ENCODE measurements around the gene CLEC12A.
"Not testable (repeated sequence)": the region's sequence is repeated elsewhere in the genome, so short reads cannot be mapped to it uniquely, and the experiment has no call there.

The CLEC12A gene

GRCh38 chr12:9961106-9961505 lies 10.1 kb upstream of the CLEC12A start:
- TF ChIP-seq CTCF (IDR thresholded peaks at IDR 0.05; ENCODE audit: insufficient read depth, low read depth, low read length, missing control alignments): no peak
- no peak for DNase-seq (ENCODE audit: low read depth)
- H3K4me3 ChIP-seq (ENCODE audit: low read length): no peak overlapping the region

GRCh38 chr12:9961901-9962300 lies 9.3 kb upstream of the CLEC12A start:
- TF ChIP-seq CTCF (IDR thresholded peaks at IDR 0.05; ENCODE audit: insufficient read depth, low read depth, low read length, missing control alignments): no peak
- no peak for DNase-seq (ENCODE audit: low read depth)
- no peak overlapping the region for H3K4me3 ChIP-seq (ENCODE audit: low read length)

GRCh38 chr12:9969673-9970072 lies 1.5 kb upstream of the CLEC12A start:
- no peak for TF ChIP-seq CTCF (IDR thresholded peaks at IDR 0.05; ENCODE audit: insufficient read depth, low read depth, low read length, missing control alignments)
- no peak overlapping the region for H3K4me3 ChIP-seq (ENCODE audit: low read length)
- DNase-seq (ENCODE audit: low read depth): no peak

GRCh38 chr12:9973949-9974348 lies 2.7 kb downstream of the CLEC12A start:
- H3K4me3 ChIP-seq (ENCODE audit: low read length): no peak overlapping the region
- DNase-seq (ENCODE audit: low read depth): no peak
- no peak for TF ChIP-seq CTCF (IDR thresholded peaks at IDR 0.05; ENCODE audit: insufficient read depth, low read depth, low read length, missing control alignments)

- DNase-seq (ENCODE audit: low read depth); H3K4me3 ChIP-seq (ENCODE audit: low read length): not testable (repeated sequence)
Observed at GRCh38 chr12:9974731-9975130, 3.5 kb downstream of the CLEC12A start.

GRCh38 chr12:9975614-9976013 lies 4.4 kb downstream of the CLEC12A start:
- DNase-seq (ENCODE audit: low read depth): no peak
- H3K4me3 ChIP-seq (ENCODE audit: low read length): no peak overlapping the region
- no peak for TF ChIP-seq CTCF (IDR thresholded peaks at IDR 0.05; ENCODE audit: insufficient read depth, low read depth, low read length, missing control alignments)

GRCh38 chr12:9976626-9977025 lies 5.4 kb downstream of the CLEC12A start:
- not testable (repeated sequence) for DNase-seq (ENCODE audit: low read depth)

GRCh38 chr12:9977916-9978315 lies 6.7 kb downstream of the CLEC12A start:
- no peak overlapping the region for H3K4me3 ChIP-seq (ENCODE audit: low read length)
- no peak for TF ChIP-seq CTCF (IDR thresholded peaks at IDR 0.05; ENCODE audit: insufficient read depth, low read depth, low read length, missing control alignments)
- peak; percentile 22 for DNase-seq (ENCODE audit: low read depth)

More at GRCh38 chr12:9976626-9977025, 5.4 kb downstream of the CLEC12A start:
- not testable (repeated sequence) for H3K4me3 ChIP-seq (ENCODE audit: low read length)

Measured in epithelial cell of esophagus (primary cell).